ENCODE measurements around the gene KIT. TPM values are rescaled to one million over a fixed set of nuclear protein-coding genes. Genes with fewer than 3 reads are reported as not detected.

KIT gene
- total RNA-seq, 1 donor from 2014 or later = 28.5 TPM

DNA sequence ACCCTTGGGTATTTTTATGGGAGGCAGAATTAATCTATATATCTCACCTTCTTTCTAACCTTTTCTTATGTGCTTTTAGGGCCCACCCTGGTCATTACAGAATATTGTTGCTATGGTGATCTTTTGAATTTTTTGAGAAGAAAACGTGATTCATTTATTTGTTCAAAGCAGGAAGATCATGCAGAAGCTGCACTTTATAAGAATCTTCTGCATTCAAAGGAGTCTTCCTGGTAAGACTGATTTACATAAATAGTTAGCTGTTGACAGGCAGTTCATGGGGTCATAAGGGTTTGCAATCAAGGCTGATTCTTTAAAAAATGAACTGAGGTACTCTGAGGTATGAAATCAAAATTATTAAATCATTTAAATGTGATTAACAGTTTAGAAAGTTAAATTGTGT, 71.5 kb downstream of the KIT start:
- H3K27ac ChIP-seq = no peak overlapping the region
- no peak overlapping the region for H3K4me3 ChIP-seq
- intact Hi-C loops (cut with DNase I) = no loop called here
- no peaks in the 10 kb centered on the region for H3K4me1 ChIP-seq
- DNase-seq (no peak), ATAC-seq (no peak)
- H3K9me3 ChIP-seq = no peaks in the 10 kb centered on the region
- TF ChIP-seq, protein P1, sequence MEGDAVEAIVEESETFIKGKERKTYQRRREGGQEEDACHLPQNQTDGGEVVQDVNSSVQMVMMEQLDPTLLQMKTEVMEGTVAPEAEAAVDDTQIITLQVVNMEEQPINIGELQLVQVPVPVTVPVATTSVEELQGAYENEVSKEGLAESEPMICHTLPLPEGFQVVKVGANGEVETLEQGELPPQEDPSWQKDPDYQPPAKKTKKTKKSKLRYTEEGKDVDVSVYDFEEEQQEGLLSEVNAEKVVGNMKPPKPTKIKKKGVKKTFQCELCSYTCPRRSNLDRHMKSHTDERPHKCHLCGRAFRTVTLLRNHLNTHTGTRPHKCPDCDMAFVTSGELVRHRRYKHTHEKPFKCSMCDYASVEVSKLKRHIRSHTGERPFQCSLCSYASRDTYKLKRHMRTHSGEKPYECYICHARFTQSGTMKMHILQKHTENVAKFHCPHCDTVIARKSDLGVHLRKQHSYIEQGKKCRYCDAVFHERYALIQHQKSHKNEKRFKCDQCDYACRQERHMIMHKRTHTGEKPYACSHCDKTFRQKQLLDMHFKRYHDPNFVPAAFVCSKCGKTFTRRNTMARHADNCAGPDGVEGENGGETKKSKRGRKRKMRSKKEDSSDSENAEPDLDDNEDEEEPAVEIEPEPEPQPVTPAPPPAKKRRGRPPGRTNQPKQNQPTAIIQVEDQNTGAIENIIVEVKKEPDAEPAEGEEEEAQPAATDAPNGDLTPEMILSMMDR (IDR thresholded peaks at IDR 0.05) = no peak
- no peaks in the 10 kb centered on the region for H3K27me3 ChIP-seq (ENCODE audit: low read depth)
- no peaks in the 10 kb centered on the region for H3K36me3 ChIP-seq

DNA sequence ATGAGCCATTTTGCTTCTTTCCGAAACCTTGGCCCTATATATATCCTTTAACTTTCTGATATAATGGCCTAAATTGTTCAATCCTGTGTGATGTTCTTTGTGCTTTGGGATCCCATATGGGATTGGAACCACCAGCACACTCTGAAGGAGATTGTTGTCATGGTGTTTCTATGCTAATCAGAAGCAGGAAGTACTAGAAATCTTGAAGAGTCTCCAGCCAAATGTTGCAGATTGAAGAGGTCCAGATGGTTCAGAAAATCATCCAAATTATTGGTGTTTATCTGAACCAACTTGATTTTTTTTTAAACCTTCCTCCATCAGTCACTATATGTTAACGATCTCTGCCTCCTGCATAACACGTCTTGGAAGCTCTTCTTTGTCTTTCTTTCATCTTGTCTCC, 72.8 kb downstream of the KIT start:
- TF ChIP-seq, protein P1 (IDR thresholded peaks at IDR 0.05) = no peak
- no peaks in the 10 kb centered on the region for H3K36me3 ChIP-seq
- H3K4me3 ChIP-seq = no peak overlapping the region
- DNase-seq = no peak
- no peaks in the 10 kb centered on the region for H3K27me3 ChIP-seq (ENCODE audit: low read depth)
- intact Hi-C loops (cut with DNase I) = no loop called here
- H3K9me3 ChIP-seq = no peaks in the 10 kb centered on the region
- no peak for ATAC-seq
- H3K27ac ChIP-seq = no peak overlapping the region
- H3K4me1 ChIP-seq = no peaks in the 10 kb centered on the region

GRCh38 chr4:54731552-54731951, 73.8 kb downstream of the KIT start:
- intact Hi-C loops (cut with DNase I) = no loop called here

GRCh38 chr4:54731976-54732375, 74.2 kb downstream of the KIT start:
- H3K4me3 ChIP-seq = no peak overlapping the region
- no peaks in the 10 kb centered on the region for H3K4me1 ChIP-seq
- TF ChIP-seq, protein P1 (IDR thresholded peaks at IDR 0.05) = no peak
- intact Hi-C loops (cut with DNase I) = no loop called here
- no peak for DNase-seq
- H3K9me3 ChIP-seq = no peaks in the 10 kb centered on the region
- no peaks in the 10 kb centered on the region for H3K36me3 ChIP-seq
- H3K27ac ChIP-seq = no peak overlapping the region
- no peak for ATAC-seq
- no peaks in the 10 kb centered on the region for H3K27me3 ChIP-seq (ENCODE audit: low read depth)

More at GRCh38 chr4:54731552-54731951, 73.8 kb downstream of the KIT start:
- Histone ChIP-seq H3K4me3 (no peak overlapping the region), H3K9me3 (no peaks in the 10 kb centered on the region), H3K4me1 (no peaks in the 10 kb centered on the region), H3K27ac (no peak overlapping the region), H3K27me3 (ENCODE audit: low read depth) (no peaks in the 10 kb centered on the region), H3K36me3 (no peaks in the 10 kb centered on the region)
- ATAC-seq (no peak), DNase-seq (no peak)
- TF ChIP-seq, protein P1 (IDR thresholded peaks at IDR 0.05) = no peak

DNA sequence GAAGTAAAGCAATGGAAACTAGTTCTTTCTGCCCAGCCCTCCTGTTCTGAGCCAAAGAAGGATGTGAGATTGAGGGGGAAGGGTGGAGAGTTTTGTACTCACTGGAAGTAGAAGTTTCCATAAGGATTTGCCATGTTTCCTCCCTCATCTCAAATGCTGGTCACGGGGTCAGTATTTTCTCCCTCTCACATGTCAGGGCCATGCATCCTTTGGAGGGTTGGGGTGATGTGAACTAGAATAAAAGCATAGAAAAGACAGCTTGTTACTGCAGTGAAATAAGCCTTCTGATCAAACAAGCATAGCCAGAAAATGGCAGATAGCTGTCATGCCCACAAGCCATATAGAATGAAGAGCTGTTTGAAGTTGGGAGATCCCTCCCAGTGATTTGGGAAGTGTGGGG, 79.7 kb downstream of the KIT start:
- intact Hi-C loops (cut with DNase I) = no loop called here
- no peak overlapping the region for H3K4me3 ChIP-seq
- H3K27me3 ChIP-seq (ENCODE audit: low read depth) = no peaks in the 10 kb centered on the region
- no peak for ATAC-seq
- no peaks in the 10 kb centered on the region for H3K4me1 ChIP-seq
- no peak overlapping the region for H3K27ac ChIP-seq
- no peaks in the 10 kb centered on the region for H3K9me3 ChIP-seq
- TF ChIP-seq, protein P1 (IDR thresholded peaks at IDR 0.05) = no peak
- DNase-seq = no peak
- H3K36me3 ChIP-seq = no peaks in the 10 kb centered on the region

- H3K27me3 ChIP-seq (ENCODE audit: low read depth) = no peaks in the 10 kb centered on the region
- intact Hi-C loops (cut with DNase I) = no loop called here
- no peak for DNase-seq
- H3K27ac ChIP-seq = no peak overlapping the region
- TF ChIP-seq, protein P1 (IDR thresholded peaks at IDR 0.05) = no peak
- H3K4me3 ChIP-seq = no peak overlapping the region
- H3K36me3 ChIP-seq = no peaks in the 10 kb centered on the region
- H3K9me3 ChIP-seq = no peaks in the 10 kb centered on the region
- ATAC-seq = no peak
- no peaks in the 10 kb centered on the region for H3K4me1 ChIP-seq
Observed at GRCh38 chr4:54741202-54741601, 83.4 kb downstream of the KIT start.
